GM12891 (cell line): ENCODE measurements around the gene TRPM3.

Experiments used
- PAX5 ChIP-seq: IDR thresholded peaks from 2 replicates; pipeline ENCODE4 v1.6.1; 2011; ENCODE audit warnings: low read length, moderate library complexity, mild to moderate bottlenecking; ENCODE audit not compliant: insufficient read depth, severe bottlenecking
- POLR2A ChIP-seq: IDR thresholded peaks from 2 replicates; pipeline ENCODE4 v1.6.1; 2011; ENCODE audit warnings: low read depth, low read length, control low read depth
- POLR2AphosphoS5 ChIP-seq: IDR thresholded peaks from 2 replicates; pipeline ENCODE4 v1.6.1; 2011; ENCODE audit warnings: low read depth, low read length, control low read depth
- POU2F2 ChIP-seq: IDR thresholded peaks from 2 replicates; pipeline ENCODE4 v1.6.1; 2011; ENCODE audit warnings: low read depth, mild to moderate bottlenecking, control low read depth, low read length, moderate library complexity
- SPI1 ChIP-seq: IDR thresholded peaks from 2 replicates; pipeline ENCODE4 v1.6.1; 2011; ENCODE audit warnings: low read depth, low read length, control low read depth
- TAF1 ChIP-seq: IDR thresholded peaks from 2 replicates; pipeline ENCODE4 v1.6.1; 2011; ENCODE audit warnings: low read depth, low read length, control low read depth

DNA sequence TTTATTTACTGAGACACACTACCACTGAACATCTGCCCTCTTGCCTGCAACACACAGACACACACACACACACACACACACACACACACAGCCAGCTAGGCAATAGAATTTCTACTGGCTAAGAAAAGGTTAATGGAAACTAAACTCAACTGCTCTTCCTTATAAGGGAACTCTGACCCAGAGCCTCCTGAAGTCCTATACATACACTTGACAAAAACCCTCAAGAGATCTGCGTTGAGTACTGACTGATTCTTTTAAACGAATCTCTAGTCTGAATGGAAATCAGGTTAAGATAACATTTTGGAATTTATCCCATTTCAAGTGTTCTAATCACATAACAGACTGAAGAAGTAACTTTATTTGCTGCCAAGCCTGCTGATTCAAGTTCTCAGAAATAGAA is 25.9 kb upstream of the TRPM3 start:
- TF ChIP-seq POLR2A, result no peak
- no peak for TF ChIP-seq TAF1
- no peak for TF ChIP-seq POU2F2
- no peak for TF ChIP-seq POLR2AphosphoS5
- TF ChIP-seq SPI1, result no peak
- no peak for TF ChIP-seq PAX5
